WTC11 (cell line): ENCODE data around the gene MCOLN1. TPM values are rescaled to one million over a fixed set of nuclear protein-coding genes. Genes with fewer than 3 reads are reported as not detected.

Experiments
- ATAC-seq: fragments of 200-7000 bp; cut with Tn5 transposase; 2 replicates; pipeline ENCODE4 v1.10.0; 2021; ENCODE audit warnings: mild to moderate bottlenecking, moderate library complexity
- CTCF ChIA-PET: fragments of 300-600 bp; sonication (Branson Sonifier 250); formaldehyde crosslinking; loops from one replicate; lab custom pipeline; 2021; ENCODE audit warnings: antibody characterized with exemption; lab: Charles Lee
- POLR2A ChIA-PET: fragments of 350-600 bp; sonication (Branson Sonifier 250); formaldehyde crosslinking; loops from one replicate; lab custom pipeline; 2021; ENCODE audit warnings: antibody characterized with exemption; lab: Charles Lee
- DNase-seq: peaks from one replicate; pipeline ENCODE4 v3.0.0; 2021; ENCODE audit warnings: low spot score
- H3K27ac Mint-ChIP-seq: 2 replicates; pipeline ENCODE4 v1.8.0; 2021; ENCODE audit warnings: mixed read lengths
- H3K27me3 Mint-ChIP-seq: 2 replicates; pipeline ENCODE4 v1.8.0; 2021; ENCODE audit warnings: low read depth, mild to moderate bottlenecking, moderate library complexity, mixed read lengths
- H3K36me3 Mint-ChIP-seq: 2 replicates; pipeline ENCODE4 v1.8.0; 2021; ENCODE audit warnings: mixed read lengths
- H3K4me1 Mint-ChIP-seq: 2 replicates; pipeline ENCODE4 v1.8.0; 2022; ENCODE audit warnings: mixed read lengths
- H3K4me3 Mint-ChIP-seq: 2 replicates; pipeline ENCODE4 v1.8.0; 2021; ENCODE audit warnings: mild to moderate bottlenecking, moderate library complexity, mixed read lengths
- H3K9me3 Mint-ChIP-seq: 2 replicates; pipeline ENCODE4 v1.8.0; 2021; ENCODE audit warnings: mixed read lengths
- AR ChIP-seq: fragments of 250-450 bp; sonication (Bioruptor Pico); IDR thresholded peaks from 2 replicates; pipeline ENCODE4 v1.9.0; 2021; ENCODE audit warnings: mild to moderate bottlenecking
- ATF1 ChIP-seq: sonication (generic); formaldehyde crosslinking; IDR thresholded peaks from 2 replicates; pipeline ENCODE4 v1.8.1; 2023; ENCODE audit warnings: mild to moderate bottlenecking, moderate library complexity, missing genetic modification reagents
- CBFB ChIP-seq: sonication (generic); formaldehyde crosslinking; IDR thresholded peaks from 2 replicates; pipeline ENCODE4 v1.8.1; 2022; ENCODE audit warnings: mild to moderate bottlenecking, low read depth, missing genetic modification reagents
- E2F4 ChIP-seq: sonication (generic); formaldehyde crosslinking; IDR thresholded peaks from 2 replicates; pipeline ENCODE4 v1.8.1; 2022; ENCODE audit warnings: low read depth, mild to moderate bottlenecking, moderate library complexity, missing genetic modification reagents, borderline replicate concordance
- E2F5 ChIP-seq: sonication (generic); formaldehyde crosslinking; IDR thresholded peaks from 2 replicates; pipeline ENCODE4 v1.8.1; 2022; ENCODE audit warnings: mild to moderate bottlenecking, moderate library complexity, missing genetic modification reagents
- ESRRA ChIP-seq: sonication (generic); formaldehyde crosslinking; IDR thresholded peaks from 2 replicates; pipeline ENCODE4 v1.8.1; 2022; ENCODE audit warnings: mild to moderate bottlenecking, missing genetic modification reagents, borderline replicate concordance
- ETV6 ChIP-seq: sonication (generic); formaldehyde crosslinking; IDR thresholded peaks from 2 replicates; pipeline ENCODE4 v1.8.1; 2022; ENCODE audit warnings: mild to moderate bottlenecking, missing genetic modification reagents
- FOXP4 ChIP-seq: sonication (generic); formaldehyde crosslinking; IDR thresholded peaks from 2 replicates; pipeline ENCODE4 v1.8.0; 2022; ENCODE audit warnings: mild to moderate bottlenecking, missing genetic modification reagents
- GRHL2 ChIP-seq: fragments of 250-450 bp; sonication (Bioruptor Pico); IDR thresholded peaks from 2 replicates; pipeline ENCODE4 v1.8.0; 2022; ENCODE audit warnings: mild to moderate bottlenecking, moderate library complexity; ENCODE audit not compliant: insufficient replicate concordance, severe bottlenecking
- HMGXB4 ChIP-seq: sonication (generic); formaldehyde crosslinking; IDR thresholded peaks from 2 replicates; pipeline ENCODE4 v1.8.1; 2023; ENCODE audit warnings: mild to moderate bottlenecking, moderate library complexity, missing genetic modification reagents
- IRF1 ChIP-seq: sonication (generic); formaldehyde crosslinking; IDR thresholded peaks from 2 replicates; pipeline ENCODE4 v1.8.0; 2023; ENCODE audit warnings: missing genetic modification reagents
- MYBL2 ChIP-seq: sonication (generic); formaldehyde crosslinking; IDR thresholded peaks from 2 replicates; pipeline ENCODE4 v1.8.1; 2023; ENCODE audit warnings: mild to moderate bottlenecking, moderate library complexity, missing genetic modification reagents
- NFE2L1 ChIP-seq: sonication (generic); formaldehyde crosslinking; IDR thresholded peaks from 2 replicates; pipeline ENCODE4 v1.8.1; 2023; ENCODE audit warnings: missing genetic modification reagents
- NR1H2 ChIP-seq: sonication (generic); formaldehyde crosslinking; IDR thresholded peaks from 2 replicates; pipeline ENCODE4 v1.9.0; 2021; ENCODE audit warnings: mild to moderate bottlenecking, moderate library complexity, missing genetic modification reagents
- USF2 ChIP-seq: sonication (generic); formaldehyde crosslinking; IDR thresholded peaks from 2 replicates; pipeline ENCODE4 v1.8.1; 2023; ENCODE audit warnings: mild to moderate bottlenecking, missing genetic modification reagents, moderate library complexity
- ZMAT4 ChIP-seq: fragments of 250-450 bp; sonication (Bioruptor Pico); IDR thresholded peaks from 2 replicates; pipeline ENCODE4 v1.9.0; 2021; ENCODE audit warnings: mild to moderate bottlenecking
- ZNF138 ChIP-seq: sonication (generic); formaldehyde crosslinking; conservative IDR thresholded peaks from 2 replicates; pipeline ENCODE4 v1.8.1; 2022; ENCODE audit warnings: mild to moderate bottlenecking, moderate library complexity, missing genetic modification reagents
- ZNF232 ChIP-seq: sonication (generic); formaldehyde crosslinking; IDR thresholded peaks from 2 replicates; pipeline ENCODE4 v1.8.0; 2022; ENCODE audit warnings: mild to moderate bottlenecking, missing genetic modification reagents
- ZNF263 ChIP-seq: sonication (generic); formaldehyde crosslinking; IDR thresholded peaks from 2 replicates; pipeline ENCODE4 v1.8.1; 2022; ENCODE audit warnings: low read depth, mild to moderate bottlenecking, moderate library complexity, missing genetic modification reagents
- ZNF425 ChIP-seq: fragments of 250-450 bp; sonication (Bioruptor Pico); conservative IDR thresholded peaks from 2 replicates; pipeline ENCODE4 v1.9.0; 2021; ENCODE audit warnings: mild to moderate bottlenecking
- total RNA-seq: library from RNA; stranded (reverse); gene quantifications from 3 replicates; pipeline ENCODE4 v1.2.3, GENCODE V29; 2021

The MCOLN1 gene
- total RNA-seq, 1 experiment from 2014 or later = 19.7 TPM

GRCh38 chr19:7504684-7505083 lies 17.7 kb upstream of the MCOLN1 start:
- H3K36me3 Mint-ChIP-seq = no peaks in the 10 kb centered on the region

More at GRCh38 chr19:7504684-7505083, 17.7 kb upstream of the MCOLN1 start:
- peaks cover 55% of the 10 kb centered on the region for H3K27me3 Mint-ChIP-seq
- POLR2A ChIA-PET = interaction anchor here (0.7 kb wide), 1 partner anchor 18 kb away, joined by 3 read pairs; no protein-coding TSS in a partner anchor
- CTCF ChIA-PET = interaction anchor here (2.1 to 3.6 kb wide), 2 partner anchors 7 to 64 kb away, joined by 16 to 33 read pairs; a partner anchor contains a TSS
- peak overlapping the region; percentile 67; the same call in 1 of the 2 replicates for H3K4me3 Mint-ChIP-seq
- ATAC-seq = no peak
- TF ChIP-seq GRHL2 (CRISPR knock-in tag) (no peak), ZNF138 (no peak), ATF1 (CRISPR knock-in tag) (no peak), ESRRA (CRISPR knock-in tag) (no peak), E2F4 (CRISPR knock-in tag) (no peak), IRF1 (no peak), USF2 (CRISPR knock-in tag) (no peak), MYBL2 (CRISPR knock-in tag) (no peak), ETV6 (CRISPR knock-in tag) (no peak), CBFB (CRISPR knock-in tag) (no peak), FOXP4 (CRISPR knock-in tag) (no peak), ZMAT4 (CRISPR knock-in tag) (no peak), NR1H2 (CRISPR knock-in tag) (no peak), ZNF425 (CRISPR knock-in tag) (no peak), ZNF263 (CRISPR knock-in tag) (no peak), ZNF232 (no peak), AR (CRISPR knock-in tag) (no peak), NFE2L1 (CRISPR knock-in tag) (no peak), HMGXB4 (no peak), E2F5 (CRISPR knock-in tag) (no peak)
- no peak overlapping the region for H3K27ac Mint-ChIP-seq
- no peak for DNase-seq
- peaks cover 19% of the 10 kb centered on the region for H3K4me1 Mint-ChIP-seq
- no peaks in the 10 kb centered on the region for H3K9me3 Mint-ChIP-seq
